Lower leg skin (tissue), 4 donors: ENCODE data around the gene LIPC. TPM values are rescaled to one million over a fixed set of nuclear protein-coding genes. Genes with fewer than 3 reads are reported as not detected.

Source experiments
- DNase-seq, 2 donors: peaks; one replicate each; pipeline ENCODE4 v3.0.0-alpha.2; 2019; ENCODE audit warnings: low spot score in 2 of 2
- H3K4me3 ChIP-seq: fragments of 200-600 bp; sonication (generic); 2 replicates; pipeline ENCODE4 v1.5.1; 2017; ENCODE audit warnings: mild to moderate bottlenecking, low read depth; ENCODE audit not compliant: poor library complexity, severe bottlenecking
- CTCF ChIP-seq, 3 donors: fragments of 450-650 bp; IDR thresholded peaks; one replicate each; pipeline ENCODE4 v1.5.1; 2016; ENCODE audit warnings: antibody characterized with exemption in 3 of 3, mild to moderate bottlenecking in 3 of 3, moderate library complexity in 2 of 3
- POLR2A ChIP-seq, 2 donors: fragments of 450-650 bp; IDR thresholded peaks; one replicate each; pipeline ENCODE4 v1.6.1; 2016 to 2017; ENCODE audit warnings: antibody characterized with exemption in 2 of 2, mild to moderate bottlenecking in 1 of 2, moderate library complexity in 1 of 2
- WGBS, 2 donors: methylation state at CpG; one replicate each; pipeline ENCODE4 v1.1.5; 2018; 5-methylcytosine and 5-hydroxymethylcytosine counted together
- intact Hi-C: fragments of 100-400 bp; cut with DNase I; formaldehyde crosslinking; loops from one replicate; pipeline ENCODE4 v1.15.0; 2023; ENCODE audit warnings: low total_unique reads
- total RNA-seq, 4 donors: library from RNA; depleted of rRNA; stranded (reverse); fragments of >200 nt; gene quantifications; one replicate each; pipeline ENCODE4 v1.1.0, GENCODE V29; 2016

The LIPC gene
- total RNA-seq, 4 donors from 2014 or later: 0.13 to 0.71 TPM; not detected in 2

GRCh38 chr15:58513008-58513407, 81.2 kb downstream of the LIPC start:
- no peak overlapping the region for H3K4me3 ChIP-seq
- TF ChIP-seq POLR2A (IDR thresholded peaks at IDR 0.05) (no peak), CTCF (IDR thresholded peaks at IDR 0.05) (no peak)
- DNase-seq: no peak
- WGBS, 2 donors: 53 to 72% methylated on average over 4 of the region's 4 CpGs
- intact Hi-C loops: no loop called here

- no peak overlapping the region for H3K4me3 ChIP-seq
- DNase-seq: peak in 1 of 2 donors; percentile 86
- TF ChIP-seq CTCF (IDR thresholded peaks at IDR 0.05): no peak
- intact Hi-C loops: no loop called here
- WGBS, 2 donors: 34 to 36% methylated on average over 10 of the region's 10 CpGs
These were observed 82.0 kb downstream of the LIPC start for GRCh38 chr15:58513726-58514336.

DNA sequence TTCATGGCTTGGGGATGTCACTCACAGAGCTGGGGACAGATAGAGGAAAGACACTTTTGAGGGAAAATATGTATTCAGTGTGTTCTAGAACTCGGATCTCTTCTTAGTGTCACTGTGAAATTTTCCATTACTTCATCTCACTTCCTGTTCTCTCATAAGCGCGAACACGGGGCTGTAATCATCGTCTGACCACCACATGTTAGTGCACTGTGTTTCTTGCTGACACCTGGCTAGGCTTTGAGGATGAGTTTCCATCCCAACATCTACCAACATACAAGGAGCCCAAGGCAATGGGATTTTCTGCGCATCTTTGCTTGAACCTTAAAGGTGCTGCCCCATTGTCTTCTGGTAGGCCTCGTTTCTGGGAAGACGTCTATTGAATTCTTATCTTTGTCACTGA, 84.0 kb downstream of the LIPC start:
- TF ChIP-seq POLR2A (IDR thresholded peaks at IDR 0.05) (no peak), CTCF (IDR thresholded peaks at IDR 0.05) (no peak)
- intact Hi-C loops: no loop called here
- no peak overlapping the region for H3K4me3 ChIP-seq
- WGBS, 2 donors: 80 to 86% methylated on average over 8 of the region's 8 CpGs
- DNase-seq: no peak

- WGBS, 2 donors: 80 to 85% methylated on average over 3 of the region's 3 CpGs
- no peak for DNase-seq
- no peak overlapping the region for H3K4me3 ChIP-seq
- TF ChIP-seq CTCF (IDR thresholded peaks at IDR 0.05) (no peak), POLR2A (IDR thresholded peaks at IDR 0.05) (no peak)
- intact Hi-C loops: no loop called here
These were observed 85.5 kb downstream of the LIPC start for GRCh38 chr15:58517252-58517681.

GRCh38 chr15:58517682-58518525, 86.1 kb downstream of the LIPC start:
- no peak for TF ChIP-seq CTCF (IDR thresholded peaks at IDR 0.05)
- WGBS, 2 donors: 87 to 95% methylated on average over 9 of the region's 9 CpGs
- no peak overlapping the region for H3K4me3 ChIP-seq
- peak in 1 of 2 donors; percentile 81 for DNase-seq
- intact Hi-C loops: no loop called here
